ENCODE measurements around the gene GTF2E1.

The GTF2E1 gene

DNA sequence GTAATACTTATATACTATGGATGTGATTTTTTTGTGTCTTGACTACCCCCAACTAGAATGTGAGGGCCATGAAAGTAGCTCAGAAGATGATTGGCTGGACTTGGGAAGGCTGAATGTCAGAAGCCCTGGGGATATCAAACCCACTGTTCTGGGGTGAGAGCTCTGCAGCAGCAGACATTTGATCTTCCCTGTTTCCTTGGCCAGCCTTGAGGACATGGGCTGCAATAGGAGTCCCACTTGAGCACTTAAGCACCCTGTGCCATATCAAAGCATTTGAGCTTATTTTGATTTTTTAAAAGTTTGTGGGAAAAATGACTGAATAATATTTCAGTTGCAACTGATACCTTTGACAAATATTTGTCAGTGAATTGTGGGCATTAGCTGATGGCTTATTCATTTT is 21.7 kb downstream of the GTF2E1 start (continued):
- TF ChIP-seq, protein P1, sequence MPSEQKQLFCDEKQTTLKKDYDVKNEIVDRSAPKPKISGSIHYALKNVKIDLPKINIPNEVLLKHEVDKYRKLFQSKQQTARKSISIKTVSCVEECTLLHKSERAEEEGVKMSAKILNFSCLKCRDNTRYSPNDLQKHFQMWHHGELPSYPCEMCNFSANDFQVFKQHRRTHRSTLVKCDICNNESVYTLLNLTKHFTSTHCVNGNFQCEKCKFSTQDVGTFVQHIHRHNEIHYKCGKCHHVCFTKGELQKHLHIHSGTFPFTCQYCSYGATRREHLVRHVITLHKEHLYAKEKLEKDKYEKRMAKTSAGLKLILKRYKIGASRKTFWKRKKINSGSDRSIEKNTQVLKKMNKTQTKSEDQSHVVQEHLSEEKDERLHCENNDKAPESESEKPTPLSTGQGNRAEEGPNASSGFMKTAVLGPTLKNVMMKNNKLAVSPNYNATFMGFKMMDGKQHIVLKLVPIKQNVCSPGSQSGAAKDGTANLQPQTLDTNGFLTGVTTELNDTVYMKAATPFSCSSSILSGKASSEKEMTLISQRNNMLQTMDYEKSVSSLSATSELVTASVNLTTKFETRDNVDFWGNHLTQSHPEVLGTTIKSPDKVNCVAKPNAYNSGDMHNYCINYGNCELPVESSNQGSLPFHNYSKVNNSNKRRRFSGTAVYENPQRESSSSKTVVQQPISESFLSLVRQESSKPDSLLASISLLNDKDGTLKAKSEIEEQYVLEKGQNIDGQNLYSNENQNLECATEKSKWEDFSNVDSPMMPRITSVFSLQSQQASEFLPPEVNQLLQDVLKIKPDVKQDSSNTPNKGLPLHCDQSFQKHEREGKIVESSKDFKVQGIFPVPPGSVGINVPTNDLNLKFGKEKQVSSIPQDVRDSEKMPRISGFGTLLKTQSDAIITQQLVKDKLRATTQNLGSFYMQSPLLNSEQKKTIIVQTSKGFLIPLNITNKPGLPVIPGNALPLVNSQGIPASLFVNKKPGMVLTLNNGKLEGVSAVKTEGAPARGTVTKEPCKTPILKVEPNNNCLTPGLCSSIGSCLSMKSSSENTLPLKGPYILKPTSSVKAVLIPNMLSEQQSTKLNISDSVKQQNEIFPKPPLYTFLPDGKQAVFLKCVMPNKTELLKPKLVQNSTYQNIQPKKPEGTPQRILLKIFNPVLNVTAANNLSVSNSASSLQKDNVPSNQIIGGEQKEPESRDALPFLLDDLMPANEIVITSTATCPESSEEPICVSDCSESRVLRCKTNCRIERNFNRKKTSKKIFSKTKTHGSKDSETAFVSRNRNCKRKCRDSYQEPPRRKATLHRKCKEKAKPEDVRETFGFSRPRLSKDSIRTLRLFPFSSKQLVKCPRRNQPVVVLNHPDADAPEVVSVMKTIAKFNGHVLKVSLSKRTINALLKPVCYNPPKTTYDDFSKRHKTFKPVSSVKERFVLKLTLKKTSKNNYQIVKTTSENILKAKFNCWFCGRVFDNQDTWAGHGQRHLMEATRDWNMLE (tag by site-specific recombination; conservative IDR thresholded peaks at IDR 0.05; ENCODE audit: low read depth), result no peak
- TF ChIP-seq, protein P2, sequence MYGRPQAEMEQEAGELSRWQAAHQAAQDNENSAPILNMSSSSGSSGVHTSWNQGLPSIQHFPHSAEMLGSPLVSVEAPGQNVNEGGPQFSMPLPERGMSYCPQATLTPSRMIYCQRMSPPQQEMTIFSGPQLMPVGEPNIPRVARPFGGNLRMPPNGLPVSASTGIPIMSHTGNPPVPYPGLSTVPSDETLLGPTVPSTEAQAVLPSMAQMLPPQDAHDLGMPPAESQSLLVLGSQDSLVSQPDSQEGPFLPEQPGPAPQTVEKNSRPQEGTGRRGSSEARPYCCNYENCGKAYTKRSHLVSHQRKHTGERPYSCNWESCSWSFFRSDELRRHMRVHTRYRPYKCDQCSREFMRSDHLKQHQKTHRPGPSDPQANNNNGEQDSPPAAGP (tag by site-specific recombination; IDR thresholded peaks at IDR 0.05), result no peak
- TF ChIP-seq, protein P3, sequence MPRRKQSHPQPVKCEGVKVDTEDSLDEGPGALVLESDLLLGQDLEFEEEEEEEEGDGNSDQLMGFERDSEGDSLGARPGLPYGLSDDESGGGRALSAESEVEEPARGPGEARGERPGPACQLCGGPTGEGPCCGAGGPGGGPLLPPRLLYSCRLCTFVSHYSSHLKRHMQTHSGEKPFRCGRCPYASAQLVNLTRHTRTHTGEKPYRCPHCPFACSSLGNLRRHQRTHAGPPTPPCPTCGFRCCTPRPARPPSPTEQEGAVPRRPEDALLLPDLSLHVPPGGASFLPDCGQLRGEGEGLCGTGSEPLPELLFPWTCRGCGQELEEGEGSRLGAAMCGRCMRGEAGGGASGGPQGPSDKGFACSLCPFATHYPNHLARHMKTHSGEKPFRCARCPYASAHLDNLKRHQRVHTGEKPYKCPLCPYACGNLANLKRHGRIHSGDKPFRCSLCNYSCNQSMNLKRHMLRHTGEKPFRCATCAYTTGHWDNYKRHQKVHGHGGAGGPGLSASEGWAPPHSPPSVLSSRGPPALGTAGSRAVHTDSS (tag by site-specific recombination; IDR thresholded peaks at IDR 0.05), result no peak

DNA sequence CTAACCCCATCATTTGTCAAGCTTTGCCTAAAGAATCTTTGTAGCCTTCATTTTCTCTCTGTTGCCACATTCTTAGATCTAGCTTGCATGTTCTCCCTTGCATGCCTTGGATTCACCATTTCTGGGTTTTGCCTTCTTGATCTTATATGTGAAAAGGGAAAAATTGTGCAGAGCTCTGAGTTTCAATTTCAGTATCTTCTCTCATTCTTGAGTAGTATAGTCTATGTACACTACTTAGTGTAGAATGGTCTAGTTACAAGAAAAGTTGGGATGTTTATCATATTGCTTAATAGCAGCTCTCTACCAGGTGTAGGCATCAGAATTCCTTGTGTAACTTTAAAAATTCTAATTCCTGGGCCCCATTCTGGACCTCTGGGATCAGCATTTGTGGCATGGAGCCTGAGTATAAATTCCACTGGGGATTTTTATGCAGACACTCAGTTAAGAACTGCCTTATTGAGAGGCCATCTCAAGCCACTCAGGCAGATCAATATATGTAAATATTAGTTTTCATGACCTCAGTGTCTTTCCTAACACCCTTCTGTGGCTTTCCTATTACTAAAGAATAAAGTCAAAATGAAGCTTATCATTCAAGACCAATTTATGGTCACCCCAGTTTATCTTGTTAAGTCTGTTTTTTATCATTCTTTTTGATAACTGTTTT is 23.4 kb downstream of the GTF2E1 start:
- CTCF ChIA-PET, result interaction anchor here (3.3 kb wide), 1 partner anchor 29 kb away, joined by 13 read pairs; no protein-coding TSS in a partner anchor

DNA sequence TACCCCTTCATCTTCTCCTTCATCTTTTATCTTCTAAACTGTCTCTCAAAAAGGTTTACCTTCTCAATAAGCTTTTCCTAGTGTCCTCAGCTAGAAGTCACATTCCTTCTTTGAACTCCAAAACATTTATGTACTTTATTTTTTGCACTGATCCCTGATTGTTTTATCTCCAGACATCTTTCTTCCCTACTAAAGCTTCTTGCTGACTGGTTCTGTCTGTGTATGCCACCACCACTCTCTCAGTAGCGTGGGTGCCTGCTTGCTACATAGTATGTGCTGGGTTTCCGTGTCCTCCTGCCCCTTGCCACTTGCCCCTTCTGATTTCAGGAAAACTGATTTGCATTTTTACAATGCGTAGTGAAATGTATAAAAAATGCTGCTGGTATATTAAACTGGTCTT is 24.0 kb downstream of the GTF2E1 start:
- H3K4me1 ChIP-seq (ENCODE audit: control insufficient read depth, insufficient read depth, low read length), result peaks cover 19% of the 10 kb centered on the region
- no peak overlapping the region for H3K27ac ChIP-seq (ENCODE audit: extremely low read depth, low read depth, low read length)
- no peak for TF ChIP-seq ZNF621 (tag by site-specific recombination; IDR thresholded peaks at IDR 0.05)
- TF ChIP-seq, protein P4, sequence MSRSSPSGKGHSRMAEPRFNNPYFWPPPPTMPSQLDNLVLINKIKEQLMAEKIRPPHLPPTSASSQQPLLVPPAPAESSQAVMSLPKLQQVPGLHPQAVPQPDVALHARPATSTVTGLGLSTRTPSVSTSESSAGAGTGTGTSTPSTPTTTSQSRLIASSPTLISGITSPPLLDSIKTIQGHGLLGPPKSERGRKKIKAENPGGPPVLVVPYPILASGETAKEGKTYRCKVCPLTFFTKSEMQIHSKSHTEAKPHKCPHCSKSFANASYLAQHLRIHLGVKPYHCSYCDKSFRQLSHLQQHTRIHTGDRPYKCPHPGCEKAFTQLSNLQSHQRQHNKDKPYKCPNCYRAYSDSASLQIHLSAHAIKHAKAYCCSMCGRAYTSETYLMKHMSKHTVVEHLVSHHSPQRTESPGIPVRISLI (tag by site-specific recombination; IDR thresholded peaks at IDR 0.05), result no peak
- TF ChIP-seq ZFP3 (tag by site-specific recombination; IDR thresholded peaks at IDR 0.05; ENCODE audit: low read depth), result no peak
- no peak for TF ChIP-seq ZNF791 (tag by site-specific recombination; IDR thresholded peaks at IDR 0.05)
- TF ChIP-seq ZNF76 (tag by site-specific recombination; IDR thresholded peaks at IDR 0.05; ENCODE audit: borderline replicate concordance, low read depth), result no peak
- TF ChIP-seq ZBTB48 (tag by site-specific recombination; IDR thresholded peaks at IDR 0.05), result no peak
- TF ChIP-seq, protein P3 (tag by site-specific recombination; IDR thresholded peaks at IDR 0.05), result no peak
- TF ChIP-seq ZNF302 (tag by site-specific recombination; IDR thresholded peaks at IDR 0.05; ENCODE audit: low read depth), result no peak
- TF ChIP-seq ZBTB7A (tag by site-specific recombination; IDR thresholded peaks at IDR 0.05; ENCODE audit: low read depth), result no peak
- TF ChIP-seq ZNF664 (tag by site-specific recombination; IDR thresholded peaks at IDR 0.05), result no peak
- no peak for TF ChIP-seq GFI1B (tag by site-specific recombination; IDR thresholded peaks at IDR 0.05)
- TF ChIP-seq, protein P5, sequence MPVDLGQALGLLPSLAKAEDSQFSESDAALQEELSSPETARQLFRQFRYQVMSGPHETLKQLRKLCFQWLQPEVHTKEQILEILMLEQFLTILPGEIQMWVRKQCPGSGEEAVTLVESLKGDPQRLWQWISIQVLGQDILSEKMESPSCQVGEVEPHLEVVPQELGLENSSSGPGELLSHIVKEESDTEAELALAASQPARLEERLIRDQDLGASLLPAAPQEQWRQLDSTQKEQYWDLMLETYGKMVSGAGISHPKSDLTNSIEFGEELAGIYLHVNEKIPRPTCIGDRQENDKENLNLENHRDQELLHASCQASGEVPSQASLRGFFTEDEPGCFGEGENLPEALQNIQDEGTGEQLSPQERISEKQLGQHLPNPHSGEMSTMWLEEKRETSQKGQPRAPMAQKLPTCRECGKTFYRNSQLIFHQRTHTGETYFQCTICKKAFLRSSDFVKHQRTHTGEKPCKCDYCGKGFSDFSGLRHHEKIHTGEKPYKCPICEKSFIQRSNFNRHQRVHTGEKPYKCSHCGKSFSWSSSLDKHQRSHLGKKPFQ (tag by site-specific recombination; IDR thresholded peaks at IDR 0.05), result no peak
- ChIA-PET CTCF (interaction anchor here (3.3 kb wide), 1 partner anchor 28 kb away, joined by 13 read pairs; no protein-coding TSS in a partner anchor), POLR2A (no interaction called here)
- H3K9me3 ChIP-seq (ENCODE audit: control insufficient read depth, insufficient read depth, low read depth, low read length), result no peaks in the 10 kb centered on the region
- H3K4me3 ChIP-seq (ENCODE audit: low read depth, low read length), result no peak overlapping the region
- peaks cover 0 to 4% of the 10 kb centered on the region in 2 experiments; a peak in 1 of 3 replicates for H3K36me3 ChIP-seq (ENCODE audit: control insufficient read depth in 2 of 2, insufficient read depth in 1 of 2, low read length in 2 of 2)

More for the DNA sequence above, 23.4 kb downstream of the GTF2E1 start:
- TF ChIP-seq ZNF2 (tag by site-specific recombination; IDR thresholded peaks at IDR 0.05) (no peak), SP7 (tag by site-specific recombination; IDR thresholded peaks at IDR 0.05) (no peak), ZNF324 (tag by site-specific recombination; IDR thresholded peaks at IDR 0.05) (no peak), ZNF223 (tag by site-specific recombination; IDR thresholded peaks at IDR 0.05) (no peak)
- H3K9me3 ChIP-seq (ENCODE audit: control insufficient read depth, insufficient read depth, low read depth, low read length), result no peaks in the 10 kb centered on the region
- H3K4me1 ChIP-seq (ENCODE audit: control insufficient read depth, insufficient read depth, low read length), result peaks cover 19% of the 10 kb centered on the region
- H3K27ac ChIP-seq (ENCODE audit: extremely low read depth, low read depth, low read length), result no peak overlapping the region
- H3K36me3 ChIP-seq (ENCODE audit: control insufficient read depth in 2 of 2, insufficient read depth in 1 of 2, low read length in 2 of 2), result peaks cover 0 to 4% of the 10 kb centered on the region in 2 experiments; a peak in 1 of 3 replicates
- H3K4me3 ChIP-seq (ENCODE audit: low read depth, low read length), result no peak overlapping the region
- POLR2A ChIA-PET, result no interaction called here

Measured in HEK293 (cell line).